Small intestine (tissue), 7 donors: ENCODE data around the gene ANP32A. TPM values are rescaled to one million over a fixed set of nuclear protein-coding genes. Genes with fewer than 3 reads are reported as not detected.

ENCODE experiments used
- DNase-seq, 2 donors: peaks; one replicate each; pipeline versions ENCODE4 v3.0.0 to v3.0.0-alpha.2; 2013
- FAIRE-seq: peaks from 2 replicates; lab custom pipeline; 2012; peaks lifted over from hg19 to GRCh38; lab: Jason Lieb, UNC
- H3K27ac ChIP-seq, 3 donors: one replicate each; pipeline ENCODE4 v1.5.1; 2013; ENCODE audit warnings: low read length in 2 of 3, mild to moderate bottlenecking in 2 of 3, control low read depth in 1 of 3, inconsistent platforms in 1 of 3, low read depth in 1 of 3, moderate library complexity in 1 of 3
- H3K27me3 ChIP-seq, 3 donors: one replicate each; pipeline ENCODE4 v1.6.1; 2013; ENCODE audit warnings: low read length in 3 of 3, inconsistent platforms in 1 of 3; ENCODE audit not compliant: control insufficient read depth in 3 of 3, insufficient read depth in 3 of 3
- H3K36me3 ChIP-seq, 3 donors: one replicate each; pipeline ENCODE4 v1.6.1; 2013; ENCODE audit warnings: low read length in 3 of 3, inconsistent platforms in 1 of 3, low read depth in 1 of 3, mild to moderate bottlenecking in 1 of 3, moderate library complexity in 1 of 3; ENCODE audit not compliant: control insufficient read depth in 3 of 3, insufficient read depth in 2 of 3
- H3K4me1 ChIP-seq, 3 donors: one replicate each; pipeline ENCODE4 v1.6.1; 2013; ENCODE audit warnings: low read length in 2 of 3, inconsistent platforms in 1 of 3, low read depth in 1 of 3, mild to moderate bottlenecking in 1 of 3, moderate library complexity in 1 of 3; ENCODE audit not compliant: control insufficient read depth in 3 of 3, insufficient read depth in 2 of 3
- H3K4me3 ChIP-seq, 3 donors: one replicate each; pipeline ENCODE4 v1.5.1; 2013; ENCODE audit warnings: low read length in 3 of 3, control low read depth in 1 of 3, inconsistent platforms in 1 of 3, low read depth in 1 of 3, mild to moderate bottlenecking in 1 of 3, moderate library complexity in 1 of 3
- H3K9me3 ChIP-seq, 2 donors: one replicate each; pipeline ENCODE4 v1.6.1; 2013; ENCODE audit warnings: low read depth in 1 of 2, low read length in 1 of 2; ENCODE audit not compliant: control insufficient read depth in 2 of 2, insufficient read depth in 1 of 2
- WGBS, 3 donors: extraction: QIAGEN DNeasy Blood & Tissue Kit; methylation state at CpG; one replicate each; pipeline ENCODE4 v1.1.7; 2013; 5-methylcytosine and 5-hydroxymethylcytosine counted together
- polyA plus RNA-seq, 4 donors: library from polyadenylated mRNA; stranded (reverse) in 3 of 4; unstranded in 1 of 4; fragments of 200-250 nt in 3 of 4; fragments of 120-200 nt in 1 of 4; gene quantifications; one replicate each; pipeline versions ENCODE4 v1.2.1 to v1.2.3, GENCODE V29; 2013
- donor health status: healthy with polysubstance abuse.
- donor health status: control.
- donor health status: control.
- donor health status: Bipolar disorder and iron deficiency.
- donor health status: healthy.

Gene ANP32A
- polyA plus RNA-seq, 4 donors = 56.2 to 227 (median 103) TPM

DNA sequence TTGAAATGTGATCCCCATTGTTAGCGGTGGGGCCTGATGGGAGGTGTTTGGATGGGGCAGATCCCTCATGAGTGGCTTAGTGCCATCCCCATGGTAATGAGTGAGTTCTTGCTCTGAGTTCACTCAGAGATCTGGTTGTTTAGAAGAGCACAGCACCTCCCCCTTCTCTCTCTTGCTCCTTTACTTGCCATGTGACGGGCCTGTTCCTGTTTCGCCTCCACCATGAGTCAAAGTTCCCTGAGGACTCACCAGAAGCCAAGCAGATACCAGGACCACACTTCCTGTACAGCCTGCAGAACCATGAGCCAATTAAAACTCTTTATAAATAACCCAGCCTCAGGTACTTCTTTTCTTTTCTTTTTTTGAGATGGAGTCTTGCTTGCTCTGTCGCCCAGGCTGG is 46.6 kb downstream of the ANP32A start:
- no peaks in the 10 kb centered on the region for H3K4me1 ChIP-seq
- 90 to 94% (median 92%) methylated on average over 4 of the region's 4 CpGs for WGBS, 3 donors
- H3K4me3 ChIP-seq = no peak overlapping the region
- H3K27ac ChIP-seq = no peak overlapping the region
- FAIRE-seq = no peak
- peaks cover 0 to 3% (median 0%) of the 10 kb centered on the region in 3 donors for H3K27me3 ChIP-seq
- no peak for DNase-seq
- H3K36me3 ChIP-seq = peaks cover 0 to 14% (median 0%) of the 10 kb centered on the region in 3 donors
- H3K9me3 ChIP-seq = no peaks in the 10 kb centered on the region

DNA sequence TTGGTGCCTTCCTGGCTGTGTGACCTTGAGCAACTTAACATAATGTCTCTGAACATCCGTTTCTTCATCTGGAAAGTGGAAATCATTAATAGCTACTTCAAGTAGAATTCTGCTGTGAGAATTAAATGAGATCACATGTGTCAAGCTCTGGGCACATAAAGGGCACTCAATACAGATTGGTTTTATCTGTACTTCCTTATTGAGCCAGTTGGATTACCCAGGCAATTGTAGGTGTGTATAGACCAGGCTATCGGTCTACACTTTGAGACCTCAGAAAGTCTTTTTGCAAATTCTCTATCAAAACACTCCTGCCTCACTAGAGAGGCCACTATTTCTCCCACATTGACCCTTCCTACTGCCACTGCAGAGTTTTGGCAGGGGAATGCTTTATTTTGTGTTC is 47.7 kb downstream of the ANP32A start:
- DNase-seq (no peak), FAIRE-seq (no peak)
- H3K27ac ChIP-seq = no peak overlapping the region
- H3K36me3 ChIP-seq = peaks cover 0 to 12% (median 0%) of the 10 kb centered on the region in 3 donors
- peaks cover 0 to 3% (median 0%) of the 10 kb centered on the region in 3 donors for H3K27me3 ChIP-seq
- 23 to 65% (median 30%) methylated on average over 2 of the region's 2 CpGs for WGBS, 3 donors
- H3K4me1 ChIP-seq = no peaks in the 10 kb centered on the region
- no peaks in the 10 kb centered on the region for H3K9me3 ChIP-seq
- H3K4me3 ChIP-seq = no peak overlapping the region

DNA sequence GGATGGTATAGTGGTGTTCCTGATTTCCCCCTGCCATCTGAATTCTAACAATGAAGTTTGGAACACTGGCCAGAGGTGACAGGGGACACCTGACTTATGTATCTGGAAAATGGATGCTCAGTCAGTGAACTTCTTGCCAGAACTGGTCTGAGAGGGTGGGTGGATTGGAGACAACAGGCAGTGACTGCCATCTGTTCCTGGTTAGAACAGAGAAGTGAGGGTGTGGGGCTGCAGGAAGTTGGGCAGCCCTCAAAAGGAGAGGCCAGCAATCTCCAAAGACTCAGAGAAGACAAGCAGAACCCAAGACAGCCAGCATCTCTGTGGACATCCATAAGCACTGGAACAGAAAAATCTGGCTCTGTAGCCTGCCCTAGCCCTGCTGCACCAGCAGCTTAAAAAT is 50.5 kb downstream of the ANP32A start:
- FAIRE-seq (no peak), DNase-seq (no peak)

DNA sequence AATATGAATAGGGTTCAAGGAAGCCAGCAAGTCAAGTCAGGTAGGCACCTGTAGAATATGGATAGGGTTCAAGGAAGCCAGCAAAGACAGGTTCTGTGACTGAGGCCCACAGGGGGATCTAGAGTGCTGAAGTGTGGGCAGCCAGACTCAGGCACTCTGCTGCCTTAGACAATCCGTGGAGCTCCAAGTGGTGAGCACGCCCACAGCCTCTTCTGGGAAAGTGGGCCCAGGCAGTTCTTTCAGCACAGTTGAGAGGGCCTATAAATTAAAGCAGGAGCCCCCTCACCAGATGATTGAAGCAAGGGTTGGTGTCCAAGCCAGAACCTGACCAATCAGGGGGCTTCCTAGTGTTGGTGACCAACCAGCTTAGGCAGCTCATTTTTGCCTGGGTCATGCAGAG is 51.0 kb downstream of the ANP32A start:
- FAIRE-seq = no peak
- Histone ChIP-seq H3K4me3 (no peak overlapping the region), H3K27ac (no peak overlapping the region), H3K4me1 (no peaks in the 10 kb centered on the region), H3K36me3 (no peaks in the 10 kb centered on the region), H3K9me3 (no peaks in the 10 kb centered on the region), H3K27me3 (peaks cover 0 to 3% (median 0%) of the 10 kb centered on the region in 3 donors)
- DNase-seq = no peak
- WGBS, 3 donors = 92 to 100% (median 93%) methylated on average over 2 of the region's 2 CpGs

More for the DNA sequence above, 50.5 kb downstream of the ANP32A start:
- peaks cover 0 to 3% (median 0%) of the 10 kb centered on the region in 3 donors for H3K27me3 ChIP-seq
- no peaks in the 10 kb centered on the region for H3K4me1 ChIP-seq
- H3K4me3 ChIP-seq = no peak overlapping the region
- no peaks in the 10 kb centered on the region for H3K9me3 ChIP-seq
- no peak overlapping the region for H3K27ac ChIP-seq
- H3K36me3 ChIP-seq = no peaks in the 10 kb centered on the region

DNA sequence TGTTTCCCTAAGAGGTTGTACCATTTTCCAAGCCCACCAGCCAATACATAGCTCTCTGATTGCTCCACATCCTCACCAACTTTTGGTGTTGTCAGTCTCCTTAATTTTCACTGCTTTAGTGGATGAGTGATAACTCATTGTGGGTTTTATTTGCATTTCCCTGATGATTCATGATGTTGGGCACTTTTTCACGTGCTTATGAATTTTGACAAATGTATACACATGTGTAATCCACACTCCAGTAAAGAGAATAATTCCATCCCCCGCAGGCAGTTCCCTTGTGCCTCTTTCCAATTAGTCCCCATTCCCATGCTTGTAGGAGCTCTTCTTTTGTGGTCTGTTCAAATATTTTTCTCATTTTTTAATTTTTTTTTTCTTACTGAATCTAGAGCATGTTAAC is 52.4 kb downstream of the ANP32A start:
- H3K36me3 ChIP-seq = no peaks in the 10 kb centered on the region
- H3K27me3 ChIP-seq = peaks cover 0 to 3% (median 0%) of the 10 kb centered on the region in 3 donors
- H3K9me3 ChIP-seq = no peaks in the 10 kb centered on the region
- no peaks in the 10 kb centered on the region for H3K4me1 ChIP-seq
- WGBS, 3 donors = 2 to 8% (median 7%) methylated on average over 2 of the region's 2 CpGs
- no peak for DNase-seq
- FAIRE-seq = no peak
- no peak overlapping the region for H3K27ac ChIP-seq
- no peak overlapping the region for H3K4me3 ChIP-seq

DNA sequence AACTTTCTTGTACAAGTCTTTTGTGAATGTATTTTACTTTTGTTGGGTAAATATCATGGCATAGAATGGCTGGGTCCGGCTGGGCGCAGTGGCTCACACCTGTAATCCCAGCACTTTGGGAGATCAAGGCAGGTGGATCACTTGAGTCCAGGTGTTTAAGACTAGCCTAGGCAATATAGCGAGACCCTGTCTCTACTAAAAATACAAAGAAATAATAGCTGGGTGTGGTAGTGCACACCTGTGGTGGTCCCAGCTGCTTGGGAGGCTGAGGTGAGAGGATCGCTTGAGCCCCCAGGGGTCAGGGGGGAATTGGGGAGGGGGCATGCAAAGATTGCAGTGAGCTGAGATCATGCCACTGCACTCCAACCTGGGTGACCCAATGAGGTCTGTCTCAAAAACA is 52.9 kb downstream of the ANP32A start:
- no peak for FAIRE-seq
- WGBS, 3 donors = 67 to 77% (median 67%) methylated on average over 4 of the region's 4 CpGs
- H3K4me1 ChIP-seq = no peaks in the 10 kb centered on the region

DNA sequence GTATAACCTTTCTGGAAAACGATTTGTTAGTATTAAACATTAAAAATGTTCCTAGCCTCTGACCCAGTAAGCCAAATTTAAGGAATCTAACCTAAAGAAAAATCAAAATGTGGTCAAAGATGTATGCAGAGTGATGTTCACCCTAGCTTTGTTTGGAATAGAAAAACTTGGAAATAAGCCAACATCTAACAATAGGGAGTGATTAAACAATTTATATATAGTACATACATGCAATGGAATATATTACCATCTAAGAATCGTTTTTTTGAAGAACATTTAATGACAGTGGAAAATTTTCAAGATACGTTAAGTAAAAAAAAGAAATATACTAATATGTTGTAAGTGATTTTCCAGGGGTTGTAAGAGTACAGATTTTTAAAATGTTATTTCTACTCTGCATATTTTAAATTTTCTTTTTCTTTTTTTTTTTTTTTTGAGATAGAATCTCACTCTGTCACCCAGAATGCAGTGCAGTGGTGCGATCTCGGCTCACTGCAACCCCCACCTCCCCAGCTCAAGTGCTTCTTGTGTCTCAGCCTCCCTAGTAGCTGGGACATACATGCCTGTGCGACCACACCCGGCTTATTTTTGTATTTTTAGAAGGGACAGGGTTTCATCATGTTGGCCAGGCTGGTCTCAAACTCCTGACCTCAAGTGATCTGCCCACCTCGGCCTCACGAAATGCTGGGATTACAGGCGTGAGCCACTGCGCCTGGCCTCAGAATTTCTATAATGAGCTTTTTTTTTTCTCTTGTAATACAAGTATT is 54.9 kb downstream of the ANP32A start:
- no peak overlapping the region for H3K4me3 ChIP-seq
- H3K4me1 ChIP-seq = no peaks in the 10 kb centered on the region
- H3K27ac ChIP-seq = no peak overlapping the region
- H3K27me3 ChIP-seq = peaks cover 0 to 7% (median 0%) of the 10 kb centered on the region in 3 donors
- H3K9me3 ChIP-seq = no peaks in the 10 kb centered on the region
- FAIRE-seq (no peak), DNase-seq (no peak)
- no peaks in the 10 kb centered on the region for H3K36me3 ChIP-seq
- WGBS, 3 donors = 70 to 74% (median 71%) methylated on average over 11 of the region's 11 CpGs

More for the DNA sequence above, 52.9 kb downstream of the ANP32A start:
- Histone ChIP-seq H3K36me3 (no peaks in the 10 kb centered on the region), H3K4me3 (no peak overlapping the region), H3K9me3 (no peaks in the 10 kb centered on the region), H3K27ac (no peak overlapping the region), H3K27me3 (peaks cover 0 to 7% (median 0%) of the 10 kb centered on the region in 3 donors)
- DNase-seq = no peak

DNA sequence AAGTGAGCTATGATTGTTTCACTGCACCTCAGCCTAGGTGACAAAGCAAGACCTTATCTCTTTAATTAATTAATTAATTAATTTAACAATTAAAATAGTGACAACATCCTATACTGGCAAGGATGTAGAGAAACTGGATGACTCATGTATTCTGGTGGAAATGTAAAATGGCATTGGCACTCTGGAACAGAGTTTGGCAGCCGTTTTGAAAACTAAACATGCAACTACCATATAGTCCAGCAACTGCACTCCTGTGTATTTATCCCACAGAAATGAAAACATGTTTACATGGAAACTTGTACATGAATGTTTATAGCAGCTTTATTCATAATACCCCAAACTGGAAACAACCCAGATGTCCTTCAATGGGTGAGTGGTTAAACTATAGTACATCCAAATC is 56.6 kb downstream of the ANP32A start:
- Histone ChIP-seq H3K27ac (no peak overlapping the region), H3K4me3 (no peak overlapping the region), H3K27me3 (peaks cover 0 to 4% (median 0%) of the 10 kb centered on the region in 3 donors), H3K36me3 (no peaks in the 10 kb centered on the region), H3K4me1 (no peaks in the 10 kb centered on the region), H3K9me3 (no peaks in the 10 kb centered on the region)
- FAIRE-seq = no peak
- no peak for DNase-seq
- WGBS, 3 donors = 54 to 66% (median 59%) methylated on average over 1 of the region's 1 CpG
